MM.1S (cell line): ENCODE measurements around the gene DUSP9.

Source experiments
- CTCF ChIP-seq: fragments of 300-600 bp; sonication (generic); IDR thresholded peaks from 2 replicates; pipeline ENCODE4 v1.5.1; 2016; ENCODE audit warnings: antibody characterized with exemption, low read length, mixed read lengths
- EZH2phosphoT487 ChIP-seq: fragments of 300-600 bp; sonication (generic); IDR thresholded peaks from 2 replicates; pipeline ENCODE4 v1.6.1; 2018; ENCODE audit warnings: antibody characterized with exemption, low read length

- TF ChIP-seq CTCF: no peak
- TF ChIP-seq EZH2phosphoT487: no peak
Observed at GRCh38 chrX:153621949-153622598, 24.9 kb upstream of the DUSP9 start.
